ENCODE data around the gene PCDHA2.
"Not testable (repeated sequence)": the region's sequence is repeated elsewhere in the genome, so short reads cannot be mapped to it uniquely, and the experiment has no call there.

PCDHA2 gene

GRCh38 chr5:140801494-140801841 is 6.8 kb downstream of the PCDHA2 start:
- peaks cover 26% of the 10 kb centered on the region for H3K27me3 Mint-ChIP-seq
- no peak overlapping the region for H3K4me3 Mint-ChIP-seq
- no peak overlapping the region for H3K27ac Mint-ChIP-seq
- H3K9me3 Mint-ChIP-seq = peaks cover 57% of the 10 kb centered on the region
- H3K4me1 Mint-ChIP-seq (ENCODE audit: low read depth) = no peaks in the 10 kb centered on the region
- H3K36me3 Mint-ChIP-seq (ENCODE audit: low read depth) = no peaks in the 10 kb centered on the region
- intact Hi-C loops (cut with micrococcal nuclease) = no loop called here

- H3K36me3 Mint-ChIP-seq (ENCODE audit: low read depth); intact Hi-C loops (cut with micrococcal nuclease); H3K4me1 Mint-ChIP-seq (ENCODE audit: low read depth); H3K27ac Mint-ChIP-seq; H3K4me3 Mint-ChIP-seq: not testable (repeated sequence)
- peaks cover 29% of the 10 kb centered on the region for H3K27me3 Mint-ChIP-seq
- peaks cover 50% of the 10 kb centered on the region for H3K9me3 Mint-ChIP-seq
These were observed 7.7 kb downstream of the PCDHA2 start for GRCh38 chr5:140802381-140802780.

GRCh38 chr5:140802781-140803271 is 8.2 kb downstream of the PCDHA2 start:
- intact Hi-C loops (cut with micrococcal nuclease) = no loop called here
- Mint-ChIP-seq H3K9me3 (peaks cover 51% of the 10 kb centered on the region), H3K4me3 (no peak overlapping the region), H3K27me3 (peaks cover 29% of the 10 kb centered on the region), H3K4me1 (ENCODE audit: low read depth) (no peaks in the 10 kb centered on the region), H3K27ac (no peak overlapping the region), H3K36me3 (ENCODE audit: low read depth) (no peaks in the 10 kb centered on the region)

GRCh38 chr5:140806834-140807775 is 12.5 kb downstream of the PCDHA2 start, which contains the start of gene PCDHA4:
Gene PCDHA4 (plus strand): TSS chr5:140807068.
- H3K9me3 Mint-ChIP-seq = peaks cover 53% of the 10 kb centered on the region
- no peak within 1 kb of the TSS for H3K27ac Mint-ChIP-seq
- no peaks in the 10 kb centered on the region for H3K36me3 Mint-ChIP-seq (ENCODE audit: low read depth)
- no peaks in the 10 kb centered on the region for H3K4me1 Mint-ChIP-seq (ENCODE audit: low read depth)
- intact Hi-C loops (cut with micrococcal nuclease) = no loop called here
- H3K4me3 Mint-ChIP-seq = no peak within 1 kb of the TSS
- peaks cover 24% of the 10 kb centered on the region for H3K27me3 Mint-ChIP-seq

- Mint-ChIP-seq H3K9me3 (peaks cover 51% of the 10 kb centered on the region), H3K27me3 (peaks cover 11% of the 10 kb centered on the region)
- H3K36me3 Mint-ChIP-seq (ENCODE audit: low read depth); intact Hi-C loops (cut with micrococcal nuclease); H3K4me3 Mint-ChIP-seq; H3K27ac Mint-ChIP-seq; H3K4me1 Mint-ChIP-seq (ENCODE audit: low read depth): not testable (repeated sequence)
These were observed 13.7 kb downstream of the PCDHA2 start for GRCh38 chr5:140808241-140808888.

GRCh38 chr5:140808889-140809291 is 14.2 kb downstream of the PCDHA2 start:
- no peaks in the 10 kb centered on the region for H3K4me1 Mint-ChIP-seq (ENCODE audit: low read depth)
- intact Hi-C loops (cut with micrococcal nuclease) = no loop called here
- H3K36me3 Mint-ChIP-seq (ENCODE audit: low read depth) = no peaks in the 10 kb centered on the region
- peaks cover 45% of the 10 kb centered on the region for H3K9me3 Mint-ChIP-seq
- peaks cover 11% of the 10 kb centered on the region for H3K27me3 Mint-ChIP-seq
- no peak overlapping the region for H3K4me3 Mint-ChIP-seq
- no peak overlapping the region for H3K27ac Mint-ChIP-seq

- Mint-ChIP-seq H3K9me3 (peaks cover 33% of the 10 kb centered on the region), H3K27ac (no peak within 1 kb of the TSS), H3K36me3 (ENCODE audit: low read depth) (no peaks in the 10 kb centered on the region), H3K27me3 (peaks cover 9% of the 10 kb centered on the region), H3K4me3 (no peak within 1 kb of the TSS), H3K4me1 (ENCODE audit: low read depth) (no peaks in the 10 kb centered on the region)
- intact Hi-C loops (cut with micrococcal nuclease) = no loop called here
These were observed 27.0 kb downstream of the PCDHA2 start, which contains the start of gene PCDHA5 for GRCh38 chr5:140821375-140822280. Gene PCDHA5 (plus strand): TSS chr5:140821613.

GRCh38 chr5:140822281-140822629 is 27.6 kb downstream of the PCDHA2 start:
- intact Hi-C loops (cut with micrococcal nuclease) = no loop called here
- H3K27me3 Mint-ChIP-seq = peaks cover 12% of the 10 kb centered on the region
- no peaks in the 10 kb centered on the region for H3K4me1 Mint-ChIP-seq (ENCODE audit: low read depth)
- peaks cover 38% of the 10 kb centered on the region for H3K9me3 Mint-ChIP-seq
- H3K4me3 Mint-ChIP-seq = no peak overlapping the region
- no peaks in the 10 kb centered on the region for H3K36me3 Mint-ChIP-seq (ENCODE audit: low read depth)
- H3K27ac Mint-ChIP-seq = no peak overlapping the region

GRCh38 chr5:140822969-140823368 is 28.3 kb downstream of the PCDHA2 start:
- intact Hi-C loops (cut with micrococcal nuclease); H3K36me3 Mint-ChIP-seq (ENCODE audit: low read depth); H3K27ac Mint-ChIP-seq; H3K4me1 Mint-ChIP-seq (ENCODE audit: low read depth); H3K4me3 Mint-ChIP-seq: not testable (repeated sequence)
- peaks cover 16% of the 10 kb centered on the region for H3K27me3 Mint-ChIP-seq
- peaks cover 44% of the 10 kb centered on the region for H3K9me3 Mint-ChIP-seq

GRCh38 chr5:140823475-140823874 is 28.8 kb downstream of the PCDHA2 start:
- no peak overlapping the region for H3K27ac Mint-ChIP-seq
- no peaks in the 10 kb centered on the region for H3K36me3 Mint-ChIP-seq (ENCODE audit: low read depth)
- no peak overlapping the region for H3K4me3 Mint-ChIP-seq
- intact Hi-C loops (cut with micrococcal nuclease) = no loop called here
- peaks cover 49% of the 10 kb centered on the region for H3K9me3 Mint-ChIP-seq
- H3K27me3 Mint-ChIP-seq = peaks cover 21% of the 10 kb centered on the region
- H3K4me1 Mint-ChIP-seq (ENCODE audit: low read depth) = no peaks in the 10 kb centered on the region

- Mint-ChIP-seq H3K4me1 (ENCODE audit: low read depth) (no peaks in the 10 kb centered on the region), H3K9me3 (peaks cover 65% of the 10 kb centered on the region), H3K36me3 (ENCODE audit: low read depth) (no peaks in the 10 kb centered on the region), H3K27me3 (peaks cover 30% of the 10 kb centered on the region), H3K27ac (no peak within 1 kb of the TSS), H3K4me3 (no peak within 1 kb of the TSS)
- intact Hi-C loops (cut with micrococcal nuclease) = no loop called here
These were observed 33.2 kb downstream of the PCDHA2 start, which contains the start of gene PCDHA6 for GRCh38 chr5:140827704-140828361. Gene PCDHA6 (plus strand): TSS chr5:140827960. CDS start chr5:140828092, 132 bp downstream.

- intact Hi-C loops (cut with micrococcal nuclease) = no loop called here
- Mint-ChIP-seq H3K36me3 (ENCODE audit: low read depth) (no peaks in the 10 kb centered on the region), H3K4me3 (no peak overlapping the region), H3K4me1 (ENCODE audit: low read depth) (no peaks in the 10 kb centered on the region), H3K27me3 (peaks cover 32% of the 10 kb centered on the region), H3K27ac (no peak overlapping the region), H3K9me3 (peaks cover 65% of the 10 kb centered on the region)
These were observed 33.7 kb downstream of the PCDHA2 start for GRCh38 chr5:140828362-140828737.
